ENCODE data around the gene POU2AF3.

Gene POU2AF3

GRCh38 chr11:111353776-111354600 lies 55.6 kb downstream of the POU2AF3 start:
- no peak for DNase-seq

GRCh38 chr11:111354601-111354891 lies 56.2 kb downstream of the POU2AF3 start:
- no peak for DNase-seq

GRCh38 chr11:111355101-111355500 lies 56.8 kb downstream of the POU2AF3 start:
- no peak for DNase-seq

- no peak for DNase-seq
Observed at GRCh38 chr11:111355956-111356659, 57.8 kb downstream of the POU2AF3 start.

GRCh38 chr11:111356660-111357048 lies 58.3 kb downstream of the POU2AF3 start:
- DNase-seq: no peak

- no peak for DNase-seq
Observed at GRCh38 chr11:111357150-111358037, 59.0 kb downstream of the POU2AF3 start.

All from NK-92 treated with Interleukin-12 subunit alpha and Interleukin-12 subunit beta, amount 100 ng/mL, for 24 hours (cell line).